Fibroblast of pulmonary artery (primary cell): Measurements from ENCODE around the gene TRAF3IP3.

Source experiments
- DNase-seq: peaks from one replicate; pipeline ENCODE4 v3.0.0-alpha.2; 2010; ENCODE audit warnings: low read depth
- H3K4me3 ChIP-seq: replicated peaks from 2 replicates; pipeline ENCODE4 v1.5.1; 2011; ENCODE audit warnings: low read depth, mild to moderate bottlenecking, control low read depth, low read length, moderate library complexity
- TF ChIP-seq, protein P1 (sequence below): IDR thresholded peaks from 2 replicates; pipeline ENCODE4 v1.5.1; 2011; ENCODE audit warnings: mild to moderate bottlenecking, control low read depth, low read length, inconsistent platforms; ENCODE audit errors: missing control alignments

The TRAF3IP3 gene

DNA sequence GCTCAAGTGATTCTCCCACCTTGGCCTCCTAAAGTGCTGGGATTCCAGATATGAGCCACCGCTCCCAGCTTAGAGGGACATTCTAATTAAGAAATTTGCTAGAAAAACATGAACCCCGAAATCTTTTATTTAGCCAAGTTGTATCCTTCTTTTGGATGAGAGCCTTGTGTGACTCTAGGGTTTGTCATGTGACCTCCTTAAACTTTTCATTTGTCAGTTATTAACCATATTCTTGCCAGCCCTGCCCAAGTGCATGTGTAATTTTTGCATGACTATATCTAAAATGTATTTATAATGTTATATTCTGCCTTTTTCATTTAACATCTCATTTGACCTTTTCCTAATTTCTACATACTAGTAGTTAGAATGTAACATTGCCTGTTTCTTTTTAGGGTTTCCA lies 73.9 kb downstream of the TRAF3IP3 start:
- no peak for DNase-seq
- TF ChIP-seq, protein P1, sequence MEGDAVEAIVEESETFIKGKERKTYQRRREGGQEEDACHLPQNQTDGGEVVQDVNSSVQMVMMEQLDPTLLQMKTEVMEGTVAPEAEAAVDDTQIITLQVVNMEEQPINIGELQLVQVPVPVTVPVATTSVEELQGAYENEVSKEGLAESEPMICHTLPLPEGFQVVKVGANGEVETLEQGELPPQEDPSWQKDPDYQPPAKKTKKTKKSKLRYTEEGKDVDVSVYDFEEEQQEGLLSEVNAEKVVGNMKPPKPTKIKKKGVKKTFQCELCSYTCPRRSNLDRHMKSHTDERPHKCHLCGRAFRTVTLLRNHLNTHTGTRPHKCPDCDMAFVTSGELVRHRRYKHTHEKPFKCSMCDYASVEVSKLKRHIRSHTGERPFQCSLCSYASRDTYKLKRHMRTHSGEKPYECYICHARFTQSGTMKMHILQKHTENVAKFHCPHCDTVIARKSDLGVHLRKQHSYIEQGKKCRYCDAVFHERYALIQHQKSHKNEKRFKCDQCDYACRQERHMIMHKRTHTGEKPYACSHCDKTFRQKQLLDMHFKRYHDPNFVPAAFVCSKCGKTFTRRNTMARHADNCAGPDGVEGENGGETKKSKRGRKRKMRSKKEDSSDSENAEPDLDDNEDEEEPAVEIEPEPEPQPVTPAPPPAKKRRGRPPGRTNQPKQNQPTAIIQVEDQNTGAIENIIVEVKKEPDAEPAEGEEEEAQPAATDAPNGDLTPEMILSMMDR = no peak
- H3K4me3 ChIP-seq = no peak overlapping the region

DNA sequence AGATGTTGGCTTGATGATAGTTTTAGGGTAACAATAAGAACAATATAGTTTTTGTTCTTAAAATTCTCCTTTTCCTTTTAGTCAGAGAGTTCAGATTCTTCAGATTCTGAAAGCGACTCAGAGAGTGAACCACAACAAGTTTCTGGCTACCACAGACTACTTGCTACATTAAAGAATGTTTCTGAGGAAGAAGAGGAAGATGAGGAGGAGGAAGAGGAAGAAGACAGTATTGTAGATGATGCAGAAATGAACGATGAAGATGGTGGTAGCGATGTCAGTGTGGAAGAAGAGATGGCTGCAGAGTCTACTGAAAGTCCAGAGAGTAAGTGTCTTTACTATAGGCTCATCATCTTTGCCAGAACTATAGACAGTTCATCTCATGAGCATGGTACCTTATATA lies 74.9 kb downstream of the TRAF3IP3 start:
- TF ChIP-seq, protein P1 = no peak
- DNase-seq = no peak
- no peak overlapping the region for H3K4me3 ChIP-seq

DNA sequence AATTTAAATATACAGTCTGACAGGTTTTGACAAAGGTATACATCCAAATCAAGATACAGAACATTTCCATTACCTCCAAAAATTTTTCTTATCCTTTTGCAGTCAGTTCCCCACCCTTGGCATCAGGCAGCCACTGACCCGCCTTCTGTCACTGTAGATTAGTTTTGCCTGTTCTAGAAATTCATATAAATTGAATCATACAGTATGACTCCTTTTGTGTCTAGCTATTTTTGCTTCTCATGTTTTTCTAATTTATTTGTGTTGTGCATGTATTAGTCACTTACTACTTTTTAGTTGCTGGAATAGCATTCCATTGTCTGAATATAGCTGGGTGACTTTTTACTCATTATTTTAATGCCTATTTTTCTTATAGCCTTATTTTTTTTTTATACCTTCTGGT lies 75.8 kb downstream of the TRAF3IP3 start:
- TF ChIP-seq, protein P1 = no peak
- DNase-seq = no peak
- H3K4me3 ChIP-seq = no peak overlapping the region
